RWPE2 (cell line): ENCODE data around the gene LMO7.

ENCODE experiments used
- ATAC-seq: fragments of 200-7000 bp; cut with Tn5 transposase; 3 replicates; pipeline ENCODE4 v1.9.1; 2021; ENCODE audit warnings: low read depth
- DNase-seq: peaks from one replicate; pipeline ENCODE4 v3.0.0-alpha.2; 2020; ENCODE audit warnings: low spot score
- H3K27ac ChIP-seq: fragments of 450-650 bp; 2 replicates; pipeline ENCODE4 v1.5.1; 2017; ENCODE audit warnings: mild to moderate bottlenecking; ENCODE audit not compliant: poor library complexity, severe bottlenecking
- H3K27me3 ChIP-seq: fragments of 250-450 bp; sonication (Bioruptor Pico); 2 replicates; pipeline ENCODE4 v1.5.1; 2021; ENCODE audit warnings: mild to moderate bottlenecking, moderate library complexity; ENCODE audit not compliant: insufficient read depth, poor library complexity, severe bottlenecking
- H3K36me3 ChIP-seq: fragments of 250-450 bp; sonication (Bioruptor Pico); 2 replicates; pipeline ENCODE4 v1.5.1; 2020; ENCODE audit warnings: low read depth, mild to moderate bottlenecking, moderate library complexity
- H3K4me1 ChIP-seq: fragments of 250-450 bp; sonication (Bioruptor Pico); 2 replicates; pipeline ENCODE4 v1.5.1; 2021; ENCODE audit warnings: mild to moderate bottlenecking, moderate library complexity; ENCODE audit not compliant: insufficient read depth, poor library complexity, severe bottlenecking
- H3K4me3 ChIP-seq: fragments of 250-450 bp; sonication (Bioruptor Pico); 2 replicates; pipeline ENCODE4 v1.5.1; 2021; ENCODE audit warnings: mild to moderate bottlenecking, moderate library complexity; ENCODE audit not compliant: severe bottlenecking
- H3K9me3 ChIP-seq: fragments of 250-450 bp; sonication (Bioruptor Pico); 2 replicates; pipeline ENCODE4 v1.5.1; 2021; ENCODE audit warnings: mild to moderate bottlenecking, moderate library complexity; ENCODE audit not compliant: severe bottlenecking
- TF ChIP-seq, protein P1 (sequence below): fragments of 450-650 bp; IDR thresholded peaks from one replicate; pipeline ENCODE4 v1.5.1; 2017; ENCODE audit warnings: mild to moderate bottlenecking, moderate library complexity; ENCODE audit not compliant: poor library complexity, severe bottlenecking

Gene LMO7

DNA sequence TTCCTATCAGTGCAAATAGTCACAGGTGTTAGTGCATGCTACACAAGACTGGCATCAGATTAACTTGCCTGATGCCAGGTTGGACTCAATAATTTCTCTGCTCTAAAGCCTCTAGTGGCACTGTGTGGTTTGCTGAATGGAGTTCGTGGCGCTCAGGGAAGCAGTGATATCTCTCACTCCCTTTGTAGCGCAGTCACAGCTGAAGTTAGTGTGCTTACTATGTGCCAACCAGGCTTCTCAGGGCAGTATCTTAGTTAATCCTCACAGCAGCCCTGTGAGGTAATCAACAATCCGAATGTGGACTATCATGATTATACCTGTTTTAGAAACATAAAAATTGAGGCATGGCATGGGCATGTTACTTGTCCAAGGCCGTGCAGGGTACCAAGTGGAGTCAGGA lies 190.3 kb downstream of the LMO7 start:
- Histone ChIP-seq H3K27me3 (no peaks in the 10 kb centered on the region), H3K36me3 (no peaks in the 10 kb centered on the region), H3K27ac (no peak overlapping the region), H3K9me3 (no peaks in the 10 kb centered on the region), H3K4me3 (no peak overlapping the region), H3K4me1 (no peaks in the 10 kb centered on the region)
- no peak for ATAC-seq
- no peak for DNase-seq
- TF ChIP-seq, protein P1, sequence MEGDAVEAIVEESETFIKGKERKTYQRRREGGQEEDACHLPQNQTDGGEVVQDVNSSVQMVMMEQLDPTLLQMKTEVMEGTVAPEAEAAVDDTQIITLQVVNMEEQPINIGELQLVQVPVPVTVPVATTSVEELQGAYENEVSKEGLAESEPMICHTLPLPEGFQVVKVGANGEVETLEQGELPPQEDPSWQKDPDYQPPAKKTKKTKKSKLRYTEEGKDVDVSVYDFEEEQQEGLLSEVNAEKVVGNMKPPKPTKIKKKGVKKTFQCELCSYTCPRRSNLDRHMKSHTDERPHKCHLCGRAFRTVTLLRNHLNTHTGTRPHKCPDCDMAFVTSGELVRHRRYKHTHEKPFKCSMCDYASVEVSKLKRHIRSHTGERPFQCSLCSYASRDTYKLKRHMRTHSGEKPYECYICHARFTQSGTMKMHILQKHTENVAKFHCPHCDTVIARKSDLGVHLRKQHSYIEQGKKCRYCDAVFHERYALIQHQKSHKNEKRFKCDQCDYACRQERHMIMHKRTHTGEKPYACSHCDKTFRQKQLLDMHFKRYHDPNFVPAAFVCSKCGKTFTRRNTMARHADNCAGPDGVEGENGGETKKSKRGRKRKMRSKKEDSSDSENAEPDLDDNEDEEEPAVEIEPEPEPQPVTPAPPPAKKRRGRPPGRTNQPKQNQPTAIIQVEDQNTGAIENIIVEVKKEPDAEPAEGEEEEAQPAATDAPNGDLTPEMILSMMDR, result no peak

DNA sequence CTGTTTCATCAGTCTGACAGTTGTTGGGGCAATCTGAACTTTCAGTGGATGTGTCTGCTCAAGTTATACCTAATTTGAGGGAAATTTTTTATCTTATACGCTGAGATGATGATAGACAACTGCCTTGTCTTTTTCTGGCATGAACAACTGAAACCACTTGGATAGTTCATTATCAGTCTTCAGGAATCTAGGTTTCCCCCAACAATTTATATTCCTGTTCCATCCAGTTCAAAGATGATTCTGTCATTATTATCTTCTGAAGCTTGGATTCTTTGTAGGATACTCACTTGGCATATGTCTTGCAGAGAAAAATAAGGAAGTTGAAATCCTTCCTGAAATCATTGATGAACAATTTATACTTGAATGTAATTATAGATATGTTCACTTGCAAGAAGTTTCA lies 193.7 kb downstream of the LMO7 start:
- TF ChIP-seq, protein P1, result no peak
- no peak overlapping the region for H3K4me3 ChIP-seq
- DNase-seq, result no peak
- no peak overlapping the region for H3K27ac ChIP-seq
- no peaks in the 10 kb centered on the region for H3K9me3 ChIP-seq
- ATAC-seq, result no peak
- no peaks in the 10 kb centered on the region for H3K4me1 ChIP-seq
- H3K27me3 ChIP-seq, result no peaks in the 10 kb centered on the region
- H3K36me3 ChIP-seq, result no peaks in the 10 kb centered on the region

DNA sequence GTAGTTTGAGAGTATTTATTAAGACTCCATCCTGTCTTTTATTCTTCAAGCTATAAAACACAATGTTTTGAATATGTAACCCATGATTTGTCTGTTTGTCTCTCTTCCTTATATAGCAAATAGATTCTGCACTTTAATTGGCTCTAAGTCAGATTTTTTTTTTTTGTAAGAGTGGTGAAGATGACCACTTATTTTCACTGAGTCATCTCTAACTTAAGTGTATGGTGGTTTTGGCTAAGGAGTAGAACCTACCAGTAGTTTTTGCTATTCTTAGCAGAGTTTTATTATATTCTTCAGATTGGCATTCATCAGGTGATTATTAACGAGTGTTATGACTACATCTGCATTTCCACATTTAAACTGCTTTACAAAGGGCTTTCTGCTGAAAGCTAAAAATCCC lies 194.7 kb downstream of the LMO7 start:
- Histone ChIP-seq H3K27me3 (no peaks in the 10 kb centered on the region), H3K4me1 (no peaks in the 10 kb centered on the region), H3K36me3 (no peaks in the 10 kb centered on the region), H3K4me3 (no peak overlapping the region), H3K27ac (no peak overlapping the region), H3K9me3 (no peaks in the 10 kb centered on the region)
- ATAC-seq (no peak), DNase-seq (no peak)
- TF ChIP-seq, protein P1, result no peak

DNA sequence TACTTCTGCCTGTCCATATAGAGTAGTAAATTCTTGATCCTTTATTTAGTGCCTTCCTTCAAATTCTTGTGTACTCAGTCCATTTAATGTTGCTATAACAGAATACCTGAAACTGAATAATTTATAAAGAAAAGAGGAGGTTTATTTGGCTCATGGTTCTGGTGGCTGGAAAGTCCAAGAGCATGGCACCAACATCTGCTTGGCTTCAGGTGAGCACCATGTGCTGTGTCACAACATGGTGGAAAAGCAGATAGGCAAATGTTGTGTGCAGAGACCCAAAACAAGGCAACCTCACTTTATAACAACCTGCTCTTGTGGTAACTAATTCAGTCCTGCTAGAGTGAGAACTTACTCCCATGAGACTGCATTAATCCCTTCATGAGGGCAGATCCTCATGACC lies 195.3 kb downstream of the LMO7 start:
- H3K27me3 ChIP-seq, result no peaks in the 10 kb centered on the region
- H3K36me3 ChIP-seq, result no peaks in the 10 kb centered on the region
- no peaks in the 10 kb centered on the region for H3K9me3 ChIP-seq
- no peaks in the 10 kb centered on the region for H3K4me1 ChIP-seq
- no peak overlapping the region for H3K27ac ChIP-seq
- DNase-seq, result no peak
- TF ChIP-seq, protein P1, result no peak
- no peak overlapping the region for H3K4me3 ChIP-seq
- ATAC-seq, result no peak

DNA sequence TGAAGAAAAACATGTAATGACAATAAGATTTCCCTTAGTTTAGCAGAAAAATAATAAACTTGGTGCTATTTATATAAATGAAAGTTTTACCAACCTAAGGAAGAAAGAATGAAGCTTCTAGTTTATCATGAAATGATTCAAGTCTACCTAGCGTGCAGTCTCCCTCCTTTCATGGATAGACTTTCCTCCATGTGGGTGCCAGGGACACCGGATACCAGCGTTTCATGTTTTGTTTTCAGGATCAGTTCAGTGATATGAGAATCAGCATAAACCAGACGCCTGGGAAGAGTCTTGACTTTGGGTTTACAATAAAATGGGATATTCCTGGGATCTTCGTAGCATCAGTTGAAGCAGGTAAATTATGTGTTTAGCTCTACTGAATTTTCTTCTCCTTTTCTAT lies 196.7 kb downstream of the LMO7 start:
- no peaks in the 10 kb centered on the region for H3K9me3 ChIP-seq
- H3K36me3 ChIP-seq, result no peaks in the 10 kb centered on the region
- ATAC-seq (no peak), DNase-seq (no peak)
- no peak overlapping the region for H3K4me3 ChIP-seq
- no peak overlapping the region for H3K27ac ChIP-seq
- no peaks in the 10 kb centered on the region for H3K27me3 ChIP-seq
- H3K4me1 ChIP-seq, result no peaks in the 10 kb centered on the region
- TF ChIP-seq, protein P1, result no peak
